ES-I3 (cell line): ENCODE measurements around the gene SEC16B.

ENCODE experiments used
- H3K36me3 ChIP-seq: 2 replicates; pipeline ENCODE4 v1.6.1; 2013; ENCODE audit warnings: mild to moderate bottlenecking, low read length, control low read depth, moderate library complexity; ENCODE audit not compliant: insufficient read depth
- H3K4me1 ChIP-seq: 2 replicates; pipeline ENCODE4 v1.6.1; 2013; ENCODE audit warnings: mild to moderate bottlenecking, control low read depth, low read length; ENCODE audit not compliant: insufficient read depth
- H3K9ac ChIP-seq: 2 replicates; pipeline ENCODE4 v1.6.1; 2013; ENCODE audit warnings: low read depth, mild to moderate bottlenecking, low read length, moderate library complexity
- H3K9me3 ChIP-seq: 2 replicates; pipeline ENCODE4 v1.6.1; 2013; ENCODE audit warnings: mild to moderate bottlenecking, low read length, moderate library complexity; ENCODE audit not compliant: control insufficient read depth, insufficient read depth

The SEC16B gene

DNA sequence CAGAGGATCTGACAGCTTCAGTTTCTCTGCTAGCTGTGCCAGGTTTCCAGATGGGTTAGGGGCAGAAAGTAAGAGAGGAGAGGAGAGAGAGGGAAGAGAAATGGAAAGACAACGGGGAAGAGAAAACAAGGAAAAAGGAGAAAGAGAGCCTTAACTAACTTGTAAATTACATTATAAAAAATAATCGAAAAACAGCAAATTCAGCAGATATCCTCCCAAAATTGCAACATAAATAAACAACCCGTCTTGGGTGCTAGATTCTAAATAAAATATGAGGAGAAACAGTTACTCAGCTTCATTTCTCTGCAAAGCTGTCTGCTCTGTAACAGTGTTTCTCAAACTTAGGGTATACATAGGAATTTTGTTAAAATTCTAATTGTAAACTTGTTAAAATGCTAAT lies 29.2 kb downstream of the SEC16B start:
- Histone ChIP-seq H3K9ac (no peak overlapping the region), H3K36me3 (no peaks in the 10 kb centered on the region), H3K9me3 (no peaks in the 10 kb centered on the region), H3K4me1 (peaks cover 5% of the 10 kb centered on the region; the same call in 1 of the 2 replicates)

DNA sequence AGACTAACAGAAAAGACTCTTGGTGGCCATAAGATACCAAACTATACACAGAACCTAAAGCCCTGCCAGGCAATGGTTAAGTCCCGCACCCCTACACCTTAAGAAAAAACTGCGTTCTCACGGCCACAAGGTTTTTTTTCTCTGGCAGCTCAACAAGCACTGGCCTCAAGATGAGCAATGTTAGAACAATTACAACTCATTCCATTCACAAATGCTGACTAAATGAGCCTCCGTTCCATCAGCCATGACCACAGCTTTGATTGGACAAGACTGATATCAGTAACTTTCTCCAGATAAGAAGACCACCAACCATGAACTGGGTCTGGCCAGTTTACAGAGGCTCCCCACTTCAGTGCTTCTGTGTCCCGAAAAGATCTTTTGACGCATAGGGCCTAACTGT lies 31.9 kb downstream of the SEC16B start:
- Histone ChIP-seq H3K4me1 (peaks cover 2% of the 10 kb centered on the region; the same call in 1 of the 2 replicates), H3K9me3 (no peaks in the 10 kb centered on the region), H3K9ac (no peak overlapping the region), H3K36me3 (no peaks in the 10 kb centered on the region)

DNA sequence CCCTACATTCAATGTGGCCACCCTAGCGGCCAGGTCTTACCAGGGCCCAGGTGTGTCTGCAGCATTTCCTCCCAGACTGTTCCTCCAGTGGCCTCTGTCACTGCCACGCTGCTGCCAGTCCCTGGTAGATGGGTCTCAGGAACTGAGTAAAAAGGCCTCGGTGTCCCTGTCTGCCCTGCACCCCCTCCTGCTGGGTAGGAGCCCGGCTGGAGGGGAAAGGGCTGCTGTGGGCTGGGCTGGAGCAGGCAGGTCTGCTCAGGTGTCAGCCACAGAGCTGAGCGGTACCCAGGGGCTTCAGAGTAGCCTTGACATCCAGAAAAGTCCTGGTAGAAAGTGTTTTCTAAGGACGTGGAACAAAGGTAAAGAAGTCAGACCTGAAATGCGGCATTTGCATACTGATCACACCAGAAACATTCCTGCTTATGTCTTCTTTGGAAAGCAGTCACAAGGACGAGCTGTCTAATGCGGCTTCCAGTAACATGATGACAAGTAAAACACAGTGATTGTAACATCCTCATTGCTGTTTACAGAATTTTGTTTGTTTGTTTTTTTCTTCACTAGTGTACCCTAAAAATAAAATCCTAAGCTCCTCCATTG lies 32.6 kb downstream of the SEC16B start:
- Histone ChIP-seq H3K9me3 (no peaks in the 10 kb centered on the region), H3K36me3 (no peaks in the 10 kb centered on the region), H3K9ac (no peak overlapping the region), H3K4me1 (peaks cover 2% of the 10 kb centered on the region; the same call in 1 of the 2 replicates)

DNA sequence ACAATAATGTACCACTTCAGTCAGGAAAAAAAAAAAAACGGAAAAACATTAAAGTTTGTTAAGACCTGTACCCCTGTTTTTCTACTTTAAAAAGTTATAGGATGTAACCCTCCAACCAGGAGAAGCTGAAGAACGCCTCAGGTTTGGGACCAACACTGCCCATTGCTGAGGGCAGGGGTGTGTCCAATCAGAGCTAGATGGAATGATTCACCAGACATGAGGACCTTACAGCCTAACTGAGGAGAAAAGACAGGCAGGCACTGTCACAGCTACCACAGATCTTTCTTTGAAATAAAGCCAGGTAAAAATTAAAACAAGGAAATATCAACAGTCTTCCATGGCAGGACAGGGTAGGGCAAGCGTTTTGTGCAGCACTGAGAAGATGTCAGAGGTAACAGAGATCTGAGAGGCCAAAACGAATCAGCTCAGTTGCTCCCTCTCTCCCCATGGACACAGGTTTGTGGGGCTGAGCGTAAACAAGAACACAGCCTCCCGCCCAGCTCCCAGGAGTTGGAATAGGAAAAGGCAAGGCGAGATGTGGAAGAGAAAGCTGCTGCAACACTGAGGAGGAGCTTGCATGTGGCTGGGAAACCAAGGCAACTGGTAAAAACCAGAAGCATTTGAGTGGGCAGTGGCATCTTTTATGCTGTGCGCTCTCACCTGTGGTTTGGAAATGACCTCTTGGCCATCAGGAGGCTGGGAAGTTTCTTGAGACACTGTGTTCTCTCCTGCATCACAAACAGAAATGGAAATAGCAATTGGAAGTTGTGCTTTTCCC lies 34.0 kb downstream of the SEC16B start:
- H3K9ac ChIP-seq: no peak overlapping the region
- H3K36me3 ChIP-seq: no peaks in the 10 kb centered on the region

DNA sequence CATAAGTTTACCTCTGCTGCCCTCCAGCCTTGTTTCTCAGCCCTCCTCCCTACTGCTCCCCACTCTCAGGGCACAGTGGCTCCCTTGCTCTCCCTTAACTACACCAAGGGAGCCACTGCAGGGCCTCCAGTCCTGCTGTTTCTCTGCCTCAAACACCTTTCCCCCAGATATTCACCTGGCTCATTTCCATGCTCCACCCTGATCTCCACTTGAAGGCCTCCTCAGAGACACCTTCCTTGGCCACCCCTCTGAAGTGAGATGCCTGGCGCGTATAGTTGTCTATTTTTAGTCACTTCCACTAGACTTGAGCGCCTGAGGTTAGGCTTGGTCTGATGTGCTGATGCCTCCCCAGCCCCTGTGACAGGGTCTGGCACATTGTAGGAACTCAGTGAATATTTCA lies 34.9 kb downstream of the SEC16B start:
- no peak overlapping the region for H3K9ac ChIP-seq
- no peaks in the 10 kb centered on the region for H3K9me3 ChIP-seq
- peaks cover 2% of the 10 kb centered on the region; the same call in 1 of the 2 replicates for H3K4me1 ChIP-seq
- H3K36me3 ChIP-seq: no peaks in the 10 kb centered on the region

More for the DNA sequence above, 34.0 kb downstream of the SEC16B start:
- Histone ChIP-seq H3K4me1 (peaks cover 2% of the 10 kb centered on the region; the same call in 1 of the 2 replicates), H3K9me3 (no peaks in the 10 kb centered on the region)

DNA sequence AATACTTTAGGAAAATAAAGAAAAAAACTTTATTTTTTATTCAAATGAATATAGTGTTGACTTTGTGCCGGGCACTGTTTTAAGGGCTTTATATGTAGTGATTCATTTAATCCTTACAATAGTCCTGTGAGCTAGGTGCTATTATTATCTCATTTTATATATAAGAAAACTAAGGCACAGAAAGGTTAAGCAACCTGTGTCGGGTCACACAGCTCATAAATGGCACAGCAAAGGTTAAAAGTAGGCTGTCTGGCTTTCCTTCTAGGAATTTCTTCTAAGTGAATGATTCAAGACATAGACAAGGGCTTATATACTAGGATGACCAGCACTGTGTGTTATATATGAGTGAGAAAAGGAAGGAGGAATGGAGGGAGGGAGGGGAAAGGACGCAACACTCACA lies 35.4 kb downstream of the SEC16B start:
- H3K9ac ChIP-seq: no peak overlapping the region
- H3K36me3 ChIP-seq: no peaks in the 10 kb centered on the region
- H3K9me3 ChIP-seq: no peaks in the 10 kb centered on the region
- H3K4me1 ChIP-seq: peaks cover 2% of the 10 kb centered on the region; the same call in 1 of the 2 replicates

DNA sequence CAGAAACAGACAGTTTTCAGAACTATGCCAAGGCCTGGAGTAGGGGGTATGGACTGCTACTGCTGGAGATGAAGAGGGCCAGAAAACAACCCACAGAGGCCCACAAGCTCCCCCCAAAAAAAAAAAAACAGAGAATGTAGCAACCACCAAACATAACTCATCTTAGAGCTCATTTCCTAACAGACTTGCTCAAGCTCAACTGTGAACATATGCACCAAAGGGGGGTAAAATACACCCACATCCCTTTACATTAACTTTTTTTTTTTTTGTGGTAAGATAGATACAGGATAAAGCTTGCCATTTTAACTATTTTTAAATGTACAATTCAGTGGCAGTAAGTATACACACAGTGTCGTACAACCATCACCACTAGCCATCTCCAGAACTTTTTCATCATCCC lies 36.0 kb downstream of the SEC16B start:
- Histone ChIP-seq H3K9ac (no peak overlapping the region), H3K36me3 (no peaks in the 10 kb centered on the region), H3K9me3 (no peaks in the 10 kb centered on the region), H3K4me1 (peaks cover 6% of the 10 kb centered on the region)

DNA sequence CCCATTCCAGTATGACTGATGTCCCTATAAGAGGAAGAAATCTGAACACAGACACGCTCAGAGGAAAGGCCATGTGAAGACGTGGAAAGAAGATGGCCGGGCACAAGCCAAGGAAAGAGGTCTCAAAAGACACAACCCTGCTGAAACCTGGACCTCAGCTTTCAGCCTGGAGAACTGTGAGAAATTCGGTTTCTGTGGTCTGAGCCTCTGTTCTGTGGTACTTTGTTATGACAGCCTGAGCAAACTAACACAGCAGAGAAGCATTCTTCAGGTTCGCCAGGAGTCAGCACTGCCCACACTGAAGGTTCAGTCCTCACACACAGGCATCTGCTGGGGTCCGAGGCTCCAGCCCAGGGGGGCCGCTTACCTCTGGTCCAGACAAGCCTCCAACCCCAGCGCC lies 37.7 kb downstream of the SEC16B start:
- Histone ChIP-seq H3K4me1 (peaks cover 11% of the 10 kb centered on the region), H3K9ac (no peak overlapping the region), H3K9me3 (no peaks in the 10 kb centered on the region)

DNA sequence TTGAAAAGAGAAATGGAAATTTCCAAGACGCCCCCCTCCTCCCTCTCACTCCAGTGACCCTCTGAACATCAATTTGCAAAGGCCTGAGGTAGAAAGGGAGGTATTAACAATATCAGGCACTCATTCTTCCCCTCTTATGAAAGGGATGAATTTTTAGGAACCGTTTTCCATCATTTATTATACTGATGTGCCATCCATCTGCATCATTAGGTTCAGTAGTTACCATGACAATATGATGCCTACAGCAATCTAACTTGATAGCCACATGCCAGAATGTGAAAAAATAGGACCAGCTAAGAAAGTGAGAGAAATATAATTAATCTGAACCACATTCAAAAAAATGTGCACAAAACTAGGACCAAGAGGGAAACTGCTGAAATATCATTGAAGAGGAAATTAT lies 40.9 kb downstream of the SEC16B start:
- no peak overlapping the region for H3K9ac ChIP-seq
- H3K4me1 ChIP-seq: peaks cover 11% of the 10 kb centered on the region; the same call in 1 of the 2 replicates
- no peaks in the 10 kb centered on the region for H3K36me3 ChIP-seq
- no peaks in the 10 kb centered on the region for H3K9me3 ChIP-seq

More for the DNA sequence above, 37.7 kb downstream of the SEC16B start:
- H3K36me3 ChIP-seq: no peaks in the 10 kb centered on the region

DNA sequence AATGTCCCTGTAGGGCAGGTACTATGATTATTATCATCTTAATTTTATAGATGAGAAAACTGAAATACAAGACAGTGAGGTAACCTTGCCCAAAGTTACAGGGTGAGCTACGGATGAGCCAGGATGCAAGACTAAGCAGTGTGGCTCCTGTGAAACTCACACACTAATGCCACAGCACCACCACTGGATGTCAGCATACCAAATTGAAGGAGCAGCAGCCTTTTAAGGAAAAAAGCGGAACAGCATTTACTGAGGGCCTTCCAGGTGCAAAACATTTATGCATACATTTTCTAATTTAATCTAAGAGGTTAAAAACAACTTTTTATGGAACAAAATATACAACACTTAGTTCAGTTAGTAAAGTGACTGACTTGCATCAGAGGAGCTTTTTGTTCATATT lies 41.7 kb downstream of the SEC16B start:
- Histone ChIP-seq H3K36me3 (no peaks in the 10 kb centered on the region), H3K9me3 (no peaks in the 10 kb centered on the region), H3K4me1 (peaks cover 11% of the 10 kb centered on the region; the same call in 1 of the 2 replicates), H3K9ac (no peak overlapping the region)

DNA sequence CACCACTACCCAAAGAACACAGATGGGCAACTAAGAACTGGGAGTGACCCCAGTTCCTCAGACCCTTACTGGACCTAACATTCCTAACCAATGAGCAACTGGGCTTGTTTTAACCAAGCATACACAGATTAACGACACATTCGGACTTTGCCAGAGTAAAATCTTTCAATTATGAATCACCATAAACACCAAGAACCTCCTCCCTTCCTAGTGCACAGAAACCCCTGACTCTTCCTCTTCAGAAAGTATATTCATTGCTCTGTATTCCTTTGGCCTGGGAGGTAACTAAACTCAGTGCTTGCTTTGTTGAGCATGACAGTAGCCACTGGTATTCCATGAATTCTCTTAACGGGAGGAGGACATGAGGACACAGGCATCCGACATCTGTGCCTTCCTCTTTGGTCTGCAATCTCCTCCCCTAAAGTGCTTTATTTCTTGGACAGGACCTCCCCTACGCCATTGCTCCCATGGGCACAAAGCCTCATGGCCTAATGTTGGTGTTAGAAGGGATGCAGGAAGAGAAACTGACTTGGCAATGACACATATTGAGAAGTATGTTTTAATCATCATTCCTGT lies 42.7 kb downstream of the SEC16B start:
- Histone ChIP-seq H3K36me3 (no peaks in the 10 kb centered on the region), H3K9me3 (no peaks in the 10 kb centered on the region), H3K9ac (no peak overlapping the region), H3K4me1 (peaks cover 11% of the 10 kb centered on the region; the same call in 1 of the 2 replicates)

DNA sequence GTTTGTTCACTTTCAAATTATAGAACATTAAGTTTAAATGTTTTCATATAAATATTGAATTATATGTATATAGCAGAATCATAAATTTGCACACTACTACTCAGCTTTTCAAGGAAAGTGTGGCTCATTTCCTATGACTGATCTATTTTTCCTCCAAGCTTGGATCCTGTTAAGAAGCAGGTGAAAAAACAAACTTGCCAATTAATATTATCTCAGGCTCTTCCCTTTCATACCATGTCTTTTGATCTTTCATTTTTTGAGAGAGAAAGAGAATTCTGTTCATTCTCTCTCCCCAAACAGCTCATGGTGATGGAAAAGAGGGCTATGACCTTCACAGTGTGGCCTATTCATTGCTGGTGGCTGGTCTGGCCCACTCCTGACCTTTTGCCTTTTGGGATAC lies 43.7 kb downstream of the SEC16B start:
- H3K9ac ChIP-seq: no peak overlapping the region
- no peaks in the 10 kb centered on the region for H3K36me3 ChIP-seq
- H3K4me1 ChIP-seq: peaks cover 11% of the 10 kb centered on the region; the same call in 1 of the 2 replicates
- no peaks in the 10 kb centered on the region for H3K9me3 ChIP-seq

DNA sequence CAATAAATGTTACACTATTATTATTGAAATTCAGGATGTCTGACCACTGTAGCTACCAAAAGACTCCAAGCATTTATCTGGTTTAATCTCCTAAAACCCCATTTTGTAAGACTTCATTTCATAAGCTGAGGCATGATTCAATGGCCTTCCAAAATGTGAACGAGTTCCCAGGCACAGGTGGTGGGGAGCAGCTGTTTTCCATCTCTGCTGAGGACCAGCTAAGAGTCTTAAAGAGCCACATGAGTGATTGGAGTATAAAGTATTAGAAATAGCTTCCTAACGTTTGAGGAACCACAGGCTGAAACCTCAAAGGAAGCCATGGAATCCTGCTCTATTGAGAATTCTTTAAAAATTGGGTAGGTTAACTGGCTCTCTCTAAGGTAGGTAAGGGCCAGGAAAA lies 44.9 kb downstream of the SEC16B start:
- no peaks in the 10 kb centered on the region for H3K36me3 ChIP-seq
- H3K4me1 ChIP-seq: peaks cover 11% of the 10 kb centered on the region; the same call in 1 of the 2 replicates
- no peak overlapping the region for H3K9ac ChIP-seq
- H3K9me3 ChIP-seq: no peaks in the 10 kb centered on the region

DNA sequence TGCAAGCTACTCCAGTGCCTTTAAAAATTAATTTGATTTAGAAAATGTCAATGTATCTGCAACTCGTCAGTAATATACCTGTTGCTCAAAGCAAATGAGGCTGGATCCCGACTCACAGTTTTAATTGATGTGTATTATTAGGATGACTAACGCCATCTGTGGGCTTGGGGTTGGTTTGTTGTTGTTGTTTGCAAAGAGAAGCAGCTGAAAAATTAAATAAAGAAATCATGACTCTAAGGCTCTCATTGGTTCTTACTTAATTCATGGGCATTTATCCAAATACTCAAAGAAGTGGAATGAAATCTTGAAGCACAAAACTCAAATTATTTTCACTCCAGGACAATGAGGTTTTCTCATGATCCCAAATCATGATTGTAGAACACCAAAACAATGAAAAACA lies 46.4 kb downstream of the SEC16B start:
- no peaks in the 10 kb centered on the region for H3K9me3 ChIP-seq
- H3K9ac ChIP-seq: no peak overlapping the region
- peaks cover 2% of the 10 kb centered on the region; the same call in 1 of the 2 replicates for H3K4me1 ChIP-seq
- no peaks in the 10 kb centered on the region for H3K36me3 ChIP-seq

DNA sequence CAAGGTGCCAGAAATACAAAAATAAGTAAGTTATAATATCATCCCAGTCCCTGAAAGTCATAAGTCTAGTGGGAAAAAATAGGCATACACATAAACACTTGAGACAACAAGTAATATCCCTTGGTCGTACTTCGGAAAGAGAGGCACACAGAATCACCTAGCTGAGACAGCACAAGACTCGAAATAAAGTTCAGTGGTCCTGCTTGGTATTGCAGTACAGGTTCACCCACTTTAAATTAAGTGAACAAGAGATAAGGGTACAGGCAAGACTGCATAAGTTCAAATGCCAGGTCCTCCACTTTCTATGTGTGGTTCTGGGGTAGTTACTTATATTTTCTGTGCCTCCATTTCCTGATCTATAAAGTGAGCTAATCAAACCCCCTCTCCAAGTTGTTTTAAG lies 47.6 kb downstream of the SEC16B start:
- Histone ChIP-seq H3K36me3 (no peaks in the 10 kb centered on the region), H3K9ac (no peak overlapping the region), H3K9me3 (no peaks in the 10 kb centered on the region), H3K4me1 (no peaks in the 10 kb centered on the region; the same call in 1 of the 2 replicates)
